Choroid plexus epithelial cell (primary cell): ENCODE data around the gene PLAAT2.
"Not testable (repeated sequence)": the region's sequence is repeated elsewhere in the genome, so short reads cannot be mapped to it uniquely, and the experiment has no call there.

Source experiments
- DNase-seq: peaks from one replicate; pipeline ENCODE4 v3.0.0-alpha.2; 2010; ENCODE audit warnings: low read depth
- H3K4me3 ChIP-seq: 2 replicates; pipeline ENCODE4 v1.5.1; 2011; ENCODE audit warnings: low read depth, mild to moderate bottlenecking, control low read depth, low read length, moderate library complexity
- CTCF ChIP-seq: conservative IDR thresholded peaks from 2 replicates; pipeline ENCODE4 v1.5.1; 2011; ENCODE audit warnings: low read depth, mild to moderate bottlenecking, control low read depth, inconsistent platforms, low read length, moderate library complexity

Gene PLAAT2

GRCh38 chr11:63532117-63532516, 31.1 kb downstream of the PLAAT2 start:
- no peak for TF ChIP-seq CTCF
- no peak overlapping the region for H3K4me3 ChIP-seq
- no peak for DNase-seq

- H3K4me3 ChIP-seq: not testable (repeated sequence)
- peak; percentile 99 for DNase-seq
These were observed 31.9 kb downstream of the PLAAT2 start for GRCh38 chr11:63531074-63531792.

- DNase-seq: no peak
- H3K4me3 ChIP-seq: no peak overlapping the region
- TF ChIP-seq CTCF: no peak
These were observed 33.2 kb downstream of the PLAAT2 start for GRCh38 chr11:63530021-63530420.

- H3K4me3 ChIP-seq, DNase-seq: not testable (repeated sequence)
These were observed 33.8 kb downstream of the PLAAT2 start for GRCh38 chr11:63529373-63529772.

GRCh38 chr11:63528729-63529278, 34.4 kb downstream of the PLAAT2 start:
- DNase-seq, H3K4me3 ChIP-seq: not testable (repeated sequence)

- not testable (repeated sequence) for DNase-seq, H3K4me3 ChIP-seq
These were observed 35.0 kb downstream of the PLAAT2 start for GRCh38 chr11:63528156-63528555.

- TF ChIP-seq CTCF: no peak
- H3K4me3 ChIP-seq: no peak overlapping the region
- DNase-seq: no peak
These were observed 35.5 kb downstream of the PLAAT2 start for GRCh38 chr11:63527667-63528066.

GRCh38 chr11:63523151-63523550, 40.0 kb downstream of the PLAAT2 start:
- DNase-seq: no peak
- TF ChIP-seq CTCF: no peak
- H3K4me3 ChIP-seq: no peak overlapping the region

GRCh38 chr11:63521896-63522295, 41.3 kb downstream of the PLAAT2 start:
- DNase-seq: peak; percentile 45
- no peak overlapping the region for H3K4me3 ChIP-seq
- TF ChIP-seq CTCF: no peak
